Liver (tissue), 9 donors: ENCODE data around the gene ANTXR2. TPM values are rescaled to one million over a fixed set of nuclear protein-coding genes. Genes with fewer than 3 reads are reported as not detected.

Experiments used
- DNase-seq: peaks from one replicate; pipeline ENCODE4 v3.0.0-alpha.2; 2017; ENCODE audit warnings: low spot score
- H3K27ac ChIP-seq, 2 donors: one replicate each; pipeline ENCODE4 v1.7.0; 2013; ENCODE audit warnings: inconsistent platforms in 2 of 2, low read length in 2 of 2, control low read depth in 1 of 2, low read depth in 1 of 2, mild to moderate bottlenecking in 1 of 2
- H3K27me3 ChIP-seq, 4 donors: one replicate each; pipeline versions ENCODE4 v1.6.1 to v1.7.0; 2013; ENCODE audit warnings: low read length in 3 of 4, inconsistent platforms in 1 of 4, mild to moderate bottlenecking in 1 of 4, moderate library complexity in 1 of 4; ENCODE audit not compliant: control insufficient read depth in 4 of 4, insufficient read depth in 4 of 4
- H3K36me3 ChIP-seq, 4 donors: one replicate each; pipeline versions ENCODE4 v1.6.1 to v1.7.0; 2013; ENCODE audit warnings: low read length in 3 of 4, mild to moderate bottlenecking in 3 of 4, low read depth in 1 of 4, moderate library complexity in 1 of 4; ENCODE audit not compliant: control insufficient read depth in 4 of 4, insufficient read depth in 3 of 4
- H3K4me1 ChIP-seq, 4 donors: one replicate each; pipeline versions ENCODE4 v1.6.1 to v1.7.0; 2013; ENCODE audit warnings: low read length in 3 of 4, mild to moderate bottlenecking in 3 of 4, moderate library complexity in 1 of 4; ENCODE audit not compliant: control insufficient read depth in 4 of 4, insufficient read depth in 4 of 4
- H3K4me3 ChIP-seq, 3 donors: one replicate each; pipeline versions ENCODE4 v1.6.1 to v1.7.0; 2013; ENCODE audit warnings: low read length in 3 of 3, control low read depth in 1 of 3, low read depth in 1 of 3, mild to moderate bottlenecking in 1 of 3
- H3K9ac ChIP-seq, 2 donors: one replicate each; pipeline ENCODE4 v1.7.0; 2013; ENCODE audit warnings: low read length in 2 of 2, mild to moderate bottlenecking in 2 of 2, moderate library complexity in 2 of 2, control low read depth in 1 of 2, low read depth in 1 of 2
- H3K9me3 ChIP-seq, 4 donors: one replicate each; pipeline versions ENCODE4 v1.6.1 to v1.7.0; 2013; ENCODE audit warnings: low read length in 3 of 4; ENCODE audit not compliant: control insufficient read depth in 4 of 4
- ATF3 ChIP-seq: IDR thresholded peaks from 2 replicates; pipeline ENCODE4 v1.6.1; 2016; ENCODE audit warnings: antibody characterized with exemption
- CTCF ChIP-seq: fragments of 150-350 bp; IDR thresholded peaks from 2 replicates; pipeline ENCODE4 v1.5.1; 2017; ENCODE audit warnings: improper control_type of control experiment, low read depth, low read length; ENCODE audit not compliant: missing input control
- EGR1 ChIP-seq, 2 donors: IDR thresholded peaks; 2 replicates each; pipeline ENCODE4 v1.6.1; 2016 to 2018; ENCODE audit warnings: antibody characterized with exemption in 2 of 2, low read depth in 2 of 2
- FOXA1 ChIP-seq: IDR thresholded peaks from 2 replicates; pipeline ENCODE4 v1.6.1; 2016; ENCODE audit warnings: antibody characterized with exemption
- FOXA2 ChIP-seq: IDR thresholded peaks from 2 replicates; pipeline ENCODE4 v1.6.1; 2016; ENCODE audit warnings: antibody characterized with exemption
- GABPA ChIP-seq, 2 donors: IDR thresholded peaks in 1 of 2; conservative IDR thresholded peaks in 1 of 2; 2 replicates each; pipeline ENCODE4 v1.6.1; 2016; ENCODE audit warnings: antibody characterized with exemption in 2 of 2, mild to moderate bottlenecking in 1 of 2, moderate library complexity in 1 of 2
- HNF4A ChIP-seq, 2 donors: conservative IDR thresholded peaks; 2 replicates each; pipeline ENCODE4 v1.6.1; 2016; ENCODE audit warnings: antibody characterized with exemption in 2 of 2, mild to moderate bottlenecking in 2 of 2
- HNF4G ChIP-seq: IDR thresholded peaks from 2 replicates; pipeline ENCODE4 v1.6.1; 2016; ENCODE audit warnings: antibody characterized with exemption
- JUND ChIP-seq, 2 donors: IDR thresholded peaks; 2 replicates each; pipeline ENCODE4 v1.6.1; 2016; ENCODE audit warnings: antibody characterized with exemption in 2 of 2
- MAX ChIP-seq: IDR thresholded peaks from 2 replicates; pipeline ENCODE4 v1.6.1; 2016; ENCODE audit warnings: antibody characterized with exemption
- NR2F2 ChIP-seq: IDR thresholded peaks from 2 replicates; pipeline ENCODE4 v1.6.1; 2016; ENCODE audit warnings: antibody characterized with exemption
- RAD21 ChIP-seq, 2 donors: IDR thresholded peaks; 2 replicates each; pipeline ENCODE4 v1.6.1; 2016; ENCODE audit warnings: antibody characterized with exemption in 2 of 2, mild to moderate bottlenecking in 2 of 2
- REST ChIP-seq: IDR thresholded peaks from 2 replicates; pipeline ENCODE4 v1.6.1; 2016; ENCODE audit warnings: antibody characterized with exemption, mild to moderate bottlenecking
- RXRA ChIP-seq, 2 donors: IDR thresholded peaks; 2 replicates each; pipeline ENCODE4 v1.6.1; 2017 to 2018; ENCODE audit warnings: antibody characterized with exemption in 2 of 2, mild to moderate bottlenecking in 1 of 2
- SP1 ChIP-seq: IDR thresholded peaks from 2 replicates; pipeline ENCODE4 v1.6.1; 2018; ENCODE audit warnings: antibody characterized with exemption, mild to moderate bottlenecking
- TAF1 ChIP-seq: conservative IDR thresholded peaks from 2 replicates; pipeline ENCODE4 v1.6.1; 2016; ENCODE audit warnings: antibody characterized with exemption, mild to moderate bottlenecking
- YY1 ChIP-seq: IDR thresholded peaks from 2 replicates; pipeline ENCODE4 v1.6.1; 2016; ENCODE audit warnings: antibody characterized with exemption, mild to moderate bottlenecking
- ZBTB33 ChIP-seq: IDR thresholded peaks from 2 replicates; pipeline ENCODE4 v1.6.1; 2016; ENCODE audit warnings: antibody characterized with exemption
- WGBS: extraction: QIAGEN DNeasy Blood & Tissue Kit; methylation state at CpG from one replicate; pipeline ENCODE4 v1.1.7; 2013; 5-methylcytosine and 5-hydroxymethylcytosine counted together
- polyA plus RNA-seq, 2 donors: library from polyadenylated mRNA; stranded (reverse) in 1 of 2; unstranded in 1 of 2; fragments of 200-250 nt in 1 of 2; fragments of >200 nt in 1 of 2; fragmentation: Nextera tagmentation in 1 of 2; extraction: Ambion mirVana in 1 of 2; gene quantifications; one replicate each; pipeline versions ENCODE4 v1.2.1 to v1.2.3, GENCODE V29; 2013 to 2015
- total RNA-seq, 2 donors: library from RNA; depleted of rRNA; stranded (reverse); fragments of >200 nt; gene quantifications; one replicate each; pipeline ENCODE4 v1.2.3, GENCODE V29; 2014
- donor health status: healthy.
- donor health status: healthy.
- donor health status: healthy.
- donor health status: healthy.
- donor health status: healthy.

ANTXR2 gene
- total and polyA plus RNA-seq, 4 donors = 16.1 to 30.5 (median 21.3) TPM

- H3K36me3 ChIP-seq = peaks cover 0 to 7% (median 6%) of the 10 kb centered on the region in 4 donors
- no peak overlapping the region for H3K4me3 ChIP-seq
- no peaks in the 10 kb centered on the region for H3K27me3 ChIP-seq
- TF ChIP-seq HNF4G (no peak), TAF1 (no peak), FOXA2 (no peak), REST (no peak), EGR1 (IDR thresholded peaks at IDR 0.05; ENCODE audit: low read depth in 2 of 2) (no peak), ZBTB33 (no peak), GABPA (IDR thresholded peaks at IDR 0.05 in 1 of 2, conservative IDR thresholded peaks at IDR 0.05 in 1 of 2) (no peak), RXRA (IDR thresholded peaks at IDR 0.05) (no peak), NR2F2 (no peak), RAD21 (IDR thresholded peaks at IDR 0.05) (no peak), ATF3 (no peak), JUND (IDR thresholded peaks at IDR 0.05) (no peak), CTCF (no peak), FOXA1 (no peak), MAX (no peak), YY1 (no peak), HNF4A (conservative IDR thresholded peaks at IDR 0.05) (no peak), SP1 (no peak)
- H3K27ac ChIP-seq = no peak overlapping the region
- H3K9ac ChIP-seq = no peak overlapping the region
- 94% methylated on average over 3 of the region's 3 CpGs for WGBS
- no peak for DNase-seq
- peaks cover 0 to 10% (median 3%) of the 10 kb centered on the region in 4 donors for H3K4me1 ChIP-seq
- peaks cover 2 to 5% (median 3%) of the 10 kb centered on the region in 4 donors for H3K9me3 ChIP-seq
These were observed 67.2 kb downstream of the ANTXR2 start for GRCh38 chr4:80005863-80006262.
